ENCODE measurements around the gene MBD2. TPM values are rescaled to one million over a fixed set of nuclear protein-coding genes. Genes with fewer than 3 reads are reported as not detected.

The MBD2 gene
- total RNA-seq, 1 donor from 2014 or later, result 43.0 TPM

DNA sequence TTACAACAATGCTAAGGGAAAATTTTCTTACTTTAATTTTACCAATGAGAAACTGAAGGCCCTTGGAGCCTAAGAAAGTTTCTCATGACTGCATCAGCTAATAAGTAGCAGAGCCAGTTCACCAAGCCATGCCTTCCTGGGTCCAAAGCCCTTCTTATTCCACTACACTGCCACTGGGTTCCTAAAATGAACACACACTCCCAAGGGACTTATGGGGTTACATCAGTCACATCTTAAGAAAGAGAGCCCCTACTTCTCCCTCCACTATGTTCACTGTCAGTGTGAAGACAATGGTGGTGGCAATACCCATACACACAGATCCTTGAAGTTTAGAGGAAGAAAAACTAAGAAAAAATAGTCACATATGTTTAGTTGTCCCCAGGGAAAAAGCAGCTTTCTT lies 20.6 kb downstream of the MBD2 start:
- Histone ChIP-seq H3K27ac (no peak overlapping the region), H3K4me3 (no peak overlapping the region), H3K9me3 (no peaks in the 10 kb centered on the region), H3K27me3 (no peaks in the 10 kb centered on the region), H3K4me1 (peaks cover 36% of the 10 kb centered on the region), H3K36me3 (peaks cover 0 to 12% of the 10 kb centered on the region in 2 donors)
- intact Hi-C loops (cut with DNase I), result no loop called here
- no peak for DNase-seq (ENCODE audit: extremely low spot score in 2 of 2)
- TF ChIP-seq, protein P1, sequence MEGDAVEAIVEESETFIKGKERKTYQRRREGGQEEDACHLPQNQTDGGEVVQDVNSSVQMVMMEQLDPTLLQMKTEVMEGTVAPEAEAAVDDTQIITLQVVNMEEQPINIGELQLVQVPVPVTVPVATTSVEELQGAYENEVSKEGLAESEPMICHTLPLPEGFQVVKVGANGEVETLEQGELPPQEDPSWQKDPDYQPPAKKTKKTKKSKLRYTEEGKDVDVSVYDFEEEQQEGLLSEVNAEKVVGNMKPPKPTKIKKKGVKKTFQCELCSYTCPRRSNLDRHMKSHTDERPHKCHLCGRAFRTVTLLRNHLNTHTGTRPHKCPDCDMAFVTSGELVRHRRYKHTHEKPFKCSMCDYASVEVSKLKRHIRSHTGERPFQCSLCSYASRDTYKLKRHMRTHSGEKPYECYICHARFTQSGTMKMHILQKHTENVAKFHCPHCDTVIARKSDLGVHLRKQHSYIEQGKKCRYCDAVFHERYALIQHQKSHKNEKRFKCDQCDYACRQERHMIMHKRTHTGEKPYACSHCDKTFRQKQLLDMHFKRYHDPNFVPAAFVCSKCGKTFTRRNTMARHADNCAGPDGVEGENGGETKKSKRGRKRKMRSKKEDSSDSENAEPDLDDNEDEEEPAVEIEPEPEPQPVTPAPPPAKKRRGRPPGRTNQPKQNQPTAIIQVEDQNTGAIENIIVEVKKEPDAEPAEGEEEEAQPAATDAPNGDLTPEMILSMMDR (IDR thresholded peaks at IDR 0.05), result no peak
- TF ChIP-seq POLR2A (IDR thresholded peaks at IDR 0.05), result no peak
- no peak for TF ChIP-seq POLR2AphosphoS5 (IDR thresholded peaks at IDR 0.05; ENCODE audit: insufficient read depth in 1 of 2, low read depth in 1 of 2)

DNA sequence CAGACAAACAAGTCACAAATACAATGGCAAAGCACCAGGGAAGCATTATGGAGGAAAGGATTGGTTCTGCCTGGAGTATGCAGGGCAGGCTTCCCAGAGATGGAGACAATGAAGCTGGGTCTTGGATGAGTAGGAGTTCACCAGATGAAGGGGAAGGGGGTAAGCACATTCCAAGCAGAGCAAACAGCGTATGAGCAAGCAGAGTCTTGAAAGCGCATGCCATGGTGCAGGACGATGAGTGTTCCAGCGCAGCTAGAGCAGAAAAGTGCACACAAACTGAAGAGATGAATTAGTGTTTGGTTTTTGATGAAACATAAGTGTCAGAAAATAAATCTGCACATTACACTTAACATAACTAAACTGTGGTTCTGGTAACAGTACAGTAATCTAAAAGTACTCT lies 21.6 kb downstream of the MBD2 start:
- peaks cover 36% of the 10 kb centered on the region for H3K4me1 ChIP-seq

DNA sequence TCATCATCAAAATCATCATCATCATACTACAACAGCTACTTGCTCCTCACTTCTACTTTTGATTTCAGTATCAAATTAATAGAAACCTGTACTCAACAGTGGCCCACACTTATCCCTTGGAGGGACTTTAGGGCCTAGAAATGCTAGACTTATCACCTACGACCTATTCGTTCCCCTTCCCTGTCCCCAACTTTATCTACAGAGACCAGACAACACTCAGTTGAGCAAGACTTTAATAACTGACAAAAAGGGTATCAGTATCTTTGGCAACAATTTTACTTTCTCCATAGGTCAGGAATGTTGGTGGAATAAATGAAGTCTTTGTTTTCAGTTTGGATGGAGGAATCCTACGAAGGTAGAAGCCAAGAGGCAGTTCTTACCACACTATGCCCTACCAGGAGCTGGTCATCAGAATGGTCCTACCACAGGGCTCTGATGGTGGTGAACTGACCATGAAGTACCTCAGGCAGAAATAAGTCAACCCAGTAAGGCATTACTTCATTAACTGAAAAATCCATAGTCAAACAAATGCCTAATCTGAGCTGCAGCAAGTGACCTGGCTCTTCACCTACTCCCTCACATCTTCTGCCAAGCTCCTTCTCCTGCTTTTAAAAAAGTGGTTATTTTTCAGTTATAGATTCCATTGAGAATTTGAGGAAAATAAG lies 26.6 kb downstream of the MBD2 start:
- DNase-seq (ENCODE audit: extremely low spot score in 2 of 2), result no peak
- H3K27me3 ChIP-seq, result no peaks in the 10 kb centered on the region
- no peaks in the 10 kb centered on the region for H3K9me3 ChIP-seq
- H3K27ac ChIP-seq, result no peak overlapping the region
- TF ChIP-seq, protein P1 (IDR thresholded peaks at IDR 0.05), result no peak
- TF ChIP-seq POLR2AphosphoS5 (IDR thresholded peaks at IDR 0.05; ENCODE audit: insufficient read depth in 1 of 2, low read depth in 1 of 2), result no peak
- TF ChIP-seq POLR2A (IDR thresholded peaks at IDR 0.05), result no peak
- H3K36me3 ChIP-seq, result peaks cover 0 to 6% of the 10 kb centered on the region in 2 donors
- peaks cover 6% of the 10 kb centered on the region for H3K4me1 ChIP-seq
- no peak overlapping the region for H3K4me3 ChIP-seq
- intact Hi-C loops (cut with DNase I), result no loop called here

More for the DNA sequence above, 21.6 kb downstream of the MBD2 start:
- DNase-seq (ENCODE audit: extremely low spot score in 2 of 2), result no peak
- H3K4me3 ChIP-seq, result no peak overlapping the region
- H3K9me3 ChIP-seq, result no peaks in the 10 kb centered on the region
- H3K27ac ChIP-seq, result no peak overlapping the region
- H3K36me3 ChIP-seq, result peaks cover 0 to 12% of the 10 kb centered on the region in 2 donors
- intact Hi-C loops (cut with DNase I), result no loop called here
- TF ChIP-seq POLR2A (IDR thresholded peaks at IDR 0.05), result no peak
- no peak for TF ChIP-seq POLR2AphosphoS5 (IDR thresholded peaks at IDR 0.05; ENCODE audit: insufficient read depth in 1 of 2, low read depth in 1 of 2)
- TF ChIP-seq, protein P1 (IDR thresholded peaks at IDR 0.05), result no peak
- H3K27me3 ChIP-seq, result no peaks in the 10 kb centered on the region

DNA sequence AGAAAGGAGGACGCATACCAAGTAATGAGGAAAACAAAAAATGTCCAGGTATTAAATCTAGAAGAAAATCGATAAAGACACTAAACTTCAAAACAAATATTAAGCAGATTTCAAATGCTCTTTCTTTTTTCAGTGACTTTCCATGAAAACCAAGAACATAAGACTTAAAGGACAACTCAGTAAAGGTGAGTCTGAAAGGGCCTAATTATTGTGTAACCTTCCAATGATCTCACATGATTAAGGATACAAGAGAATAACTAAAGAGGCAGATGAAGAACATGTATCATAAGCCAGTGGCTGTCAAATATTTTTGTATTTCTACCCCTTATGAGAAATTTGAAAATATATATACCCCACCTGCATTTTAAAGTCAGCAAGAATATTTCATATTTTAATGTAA lies 30.7 kb downstream of the MBD2 start:
- Histone ChIP-seq H3K9me3 (no peaks in the 10 kb centered on the region), H3K36me3 (peaks cover 0 to 6% of the 10 kb centered on the region in 2 donors), H3K4me3 (no peak overlapping the region), H3K27me3 (no peaks in the 10 kb centered on the region), H3K27ac (no peak overlapping the region), H3K4me1 (peaks cover 18% of the 10 kb centered on the region)
- intact Hi-C loops (cut with DNase I), result no loop called here
- no peak for DNase-seq (ENCODE audit: extremely low spot score in 2 of 2)
- TF ChIP-seq POLR2A (IDR thresholded peaks at IDR 0.05) (no peak), POLR2AphosphoS5 (IDR thresholded peaks at IDR 0.05; ENCODE audit: insufficient read depth in 1 of 2, low read depth in 1 of 2) (no peak)
- TF ChIP-seq, protein P1 (IDR thresholded peaks at IDR 0.05), result no peak

DNA sequence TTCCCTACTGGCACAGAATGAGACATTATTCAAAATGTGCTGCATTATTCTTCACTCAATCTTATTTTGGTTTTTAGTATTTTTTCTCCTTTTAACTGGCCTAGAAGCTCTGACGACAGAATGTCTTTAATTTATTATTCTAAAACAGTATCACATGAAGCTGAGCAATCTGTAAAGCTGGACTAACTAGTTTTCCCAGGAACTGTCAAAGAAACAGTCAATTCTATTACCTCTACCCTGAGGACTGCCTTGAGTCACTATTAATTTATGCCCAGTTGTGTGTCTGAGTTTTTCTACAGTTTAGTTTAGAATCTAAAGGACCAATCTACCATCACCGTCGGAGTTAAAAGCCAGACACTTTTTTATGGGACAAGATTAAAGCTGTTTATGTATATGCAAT lies 31.6 kb downstream of the MBD2 start:
- DNase-seq (ENCODE audit: extremely low spot score in 2 of 2), result no peak
- Histone ChIP-seq H3K27ac (no peak overlapping the region), H3K4me3 (no peak overlapping the region), H3K27me3 (no peaks in the 10 kb centered on the region), H3K9me3 (no peaks in the 10 kb centered on the region), H3K36me3 (peaks cover 0 to 7% of the 10 kb centered on the region in 2 donors), H3K4me1 (peaks cover 18% of the 10 kb centered on the region)
- intact Hi-C loops (cut with DNase I), result no loop called here
- TF ChIP-seq POLR2A (IDR thresholded peaks at IDR 0.05), result no peak
- TF ChIP-seq, protein P1 (IDR thresholded peaks at IDR 0.05), result no peak
- TF ChIP-seq POLR2AphosphoS5 (IDR thresholded peaks at IDR 0.05; ENCODE audit: insufficient read depth in 1 of 2, low read depth in 1 of 2), result peak in 1 of 2 donors; percentile 65

Data from vagina (tissue), 2 donors.